Neural cell (in vitro differentiated cells): ENCODE measurements around the gene CDKL5. TPM values are rescaled to one million over a fixed set of nuclear protein-coding genes. Genes with fewer than 3 reads are reported as not detected.

Experiments
- H2AFZ ChIP-seq: fragments of 200-600, 300-800 bp; sonication (generic), shearing (Covaris generic); 2 replicates; pipeline ENCODE4 v1.6.0; 2014; ENCODE audit warnings: low read depth, mild to moderate bottlenecking, antibody characterized with exemption, low read length, moderate library complexity
- H3F3A ChIP-seq: fragments of 200-600 bp; shearing (Covaris generic); 2 replicates; pipeline ENCODE4 v1.6.1; 2016; ENCODE audit warnings: mild to moderate bottlenecking, moderate library complexity, mixed read lengths, antibody characterized with exemption, low read length; ENCODE audit not compliant: insufficient read depth, poor library complexity, severe bottlenecking
- H3K27ac ChIP-seq: fragments of 200-600, 300-800 bp; sonication (generic), shearing (Covaris generic); 2 replicates; pipeline ENCODE4 v1.5.1; 2014; ENCODE audit warnings: mild to moderate bottlenecking, low read length, moderate library complexity
- H3K27me3 ChIP-seq: fragments of 300-800, 200-600 bp; sonication (generic), shearing (Covaris generic); 2 replicates; pipeline ENCODE4 v1.6.0; 2014; ENCODE audit warnings: mild to moderate bottlenecking, low read depth, low read length, moderate library complexity; ENCODE audit not compliant: insufficient read depth
- H3K36me3 ChIP-seq: fragments of 300-800, 200-600 bp; sonication (generic), shearing (Covaris generic); 2 replicates; pipeline ENCODE4 v1.5.1; 2014; ENCODE audit warnings: mild to moderate bottlenecking, antibody characterized with exemption, low read length, moderate library complexity; ENCODE audit not compliant: insufficient read depth
- H3K4me2 ChIP-seq: fragments of 300-800, 200-600 bp; sonication (generic), shearing (Covaris generic); 2 replicates; pipeline ENCODE4 v1.6.0; 2014; ENCODE audit warnings: mild to moderate bottlenecking, low read length
- H3K4me3 ChIP-seq: fragments of 300-800, 200-600 bp; sonication (generic), shearing (Covaris generic); 2 replicates; pipeline ENCODE4 v1.5.1; 2014; ENCODE audit warnings: mild to moderate bottlenecking, low read length, moderate library complexity
- H3K79me2 ChIP-seq: fragments of 200-600 bp; shearing (Covaris generic); replicated peaks from 2 replicates; pipeline ENCODE4 v1.6.0; 2014; ENCODE audit warnings: mild to moderate bottlenecking, low read length, moderate library complexity; ENCODE audit not compliant: insufficient read depth
- H3K9ac ChIP-seq: fragments of 300-800, 200-600 bp; sonication (generic), shearing (Covaris generic); 2 replicates; pipeline ENCODE4 v1.6.1; 2016; ENCODE audit warnings: mild to moderate bottlenecking, low read length, mixed read lengths
- H3K9me2 ChIP-seq: fragments of 200-600 bp; shearing (Covaris generic); 2 replicates; pipeline ENCODE4 v1.6.1; 2016; ENCODE audit warnings: mild to moderate bottlenecking, low read length, mixed read lengths; ENCODE audit not compliant: insufficient read depth
- H3K9me3 ChIP-seq: fragments of 200-600, 300-800 bp; sonication (generic), shearing (Covaris generic); 2 replicates; pipeline ENCODE4 v1.6.1; 2016; ENCODE audit warnings: mild to moderate bottlenecking, mixed run types, low read length, moderate library complexity, mixed read lengths
- H4K20me1 ChIP-seq: fragments of 200-600 bp; shearing (Covaris generic); 2 replicates; pipeline ENCODE4 v1.6.1; 2016; ENCODE audit warnings: mild to moderate bottlenecking, mixed run types; ENCODE audit not compliant: insufficient read depth
- EP300 ChIP-seq: fragments of 450-650 bp; conservative IDR thresholded peaks from 2 replicates; pipeline ENCODE4 v1.6.1; 2014; ENCODE audit warnings: antibody characterized with exemption, mild to moderate bottlenecking, moderate library complexity; ENCODE audit not compliant: poor library complexity, severe bottlenecking
- EZH2 ChIP-seq: fragments of 200-600, 300-800 bp; shearing (Covaris generic), sonication (generic); IDR thresholded peaks from 2 replicates; pipeline ENCODE4 v1.6.1; 2014; ENCODE audit warnings: antibody characterized with exemption, low read length, borderline replicate concordance, mild to moderate bottlenecking; ENCODE audit not compliant: insufficient read depth, poor library complexity, severe bottlenecking
- MXI1 ChIP-seq: fragments of 450-650 bp; conservative IDR thresholded peaks from 2 replicates; pipeline ENCODE4 v1.6.1; 2014; ENCODE audit warnings: antibody characterized with exemption, mild to moderate bottlenecking; ENCODE audit not compliant: poor library complexity, severe bottlenecking
- POLR2AphosphoS5 ChIP-seq: IDR thresholded peaks from 2 replicates; pipeline ENCODE4 v1.6.1; 2012
- RAD21 ChIP-seq: fragments of 450-650 bp; conservative IDR thresholded peaks from 2 replicates; pipeline ENCODE4 v1.6.1; 2014; ENCODE audit warnings: antibody characterized with exemption, mild to moderate bottlenecking, moderate library complexity
- REST ChIP-seq: IDR thresholded peaks from 2 replicates; pipeline ENCODE4 v1.6.1; 2012; ENCODE audit warnings: borderline replicate concordance
- SMC3 ChIP-seq: fragments of 450-650 bp; conservative IDR thresholded peaks from 2 replicates; pipeline ENCODE4 v1.6.1; 2014; ENCODE audit warnings: antibody characterized with exemption, mild to moderate bottlenecking, moderate library complexity; ENCODE audit not compliant: poor library complexity
- TAF1 ChIP-seq: IDR thresholded peaks from 2 replicates; pipeline ENCODE4 v1.6.1; 2012; ENCODE audit warnings: low read depth
- polyA plus RNA-seq: library from polyadenylated mRNA; depleted of rRNA; stranded (reverse); fragments of >200 nt; gene quantifications from 2 replicates; pipeline ENCODE4 v1.2.3, GENCODE V29; 2014
- TF ChIP-seq, protein P1 (sequence below): fragments of 450-650 bp; IDR thresholded peaks from 2 replicates; pipeline ENCODE4 v1.5.1; 2014; ENCODE audit warnings: antibody characterized with exemption, mild to moderate bottlenecking, moderate library complexity; ENCODE audit not compliant: poor library complexity, severe bottlenecking

CDKL5 gene
- polyA plus RNA-seq, 1 donor from 2014 or later = 5.3 TPM

DNA sequence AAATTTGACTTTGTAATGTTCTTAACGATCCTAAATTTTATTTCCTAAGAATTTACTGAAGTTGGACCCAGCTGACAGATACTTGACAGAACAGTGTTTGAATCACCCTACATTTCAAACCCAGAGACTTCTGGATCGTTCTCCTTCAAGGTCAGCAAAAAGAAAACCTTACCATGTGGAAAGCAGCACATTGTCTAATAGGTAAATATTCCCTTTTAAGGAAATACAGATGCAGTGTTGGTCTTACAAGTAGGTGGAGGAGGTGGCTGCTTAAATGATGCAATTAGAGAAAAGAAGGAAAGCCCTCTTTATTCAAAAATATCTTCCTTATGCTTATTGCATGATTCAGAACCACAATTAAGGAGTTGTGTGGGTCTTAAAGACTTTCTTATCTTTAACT is 173.0 kb downstream of the CDKL5 start:
- Histone ChIP-seq H3K9ac (no peak overlapping the region), H3K27ac (no peak overlapping the region), H2AFZ (no peak overlapping the region), H3K27me3 (no peaks in the 10 kb centered on the region), H3F3A (no peaks in the 10 kb centered on the region), H3K4me2 (no peak overlapping the region), H3K4me3 (no peak overlapping the region), H3K9me3 (no peaks in the 10 kb centered on the region), H4K20me1 (no peaks in the 10 kb centered on the region), H3K79me2 (no peaks in the 10 kb centered on the region), H3K9me2 (no peaks in the 10 kb centered on the region), H3K36me3 (no peaks in the 10 kb centered on the region)
- no peak for TF ChIP-seq SMC3

- Histone ChIP-seq H3K79me2 (no peaks in the 10 kb centered on the region), H3K4me3 (no peak overlapping the region), H3K27me3 (no peaks in the 10 kb centered on the region), H3K9me2 (no peaks in the 10 kb centered on the region), H4K20me1 (no peaks in the 10 kb centered on the region), H3F3A (no peaks in the 10 kb centered on the region), H3K4me2 (no peak overlapping the region), H2AFZ (no peak overlapping the region), H3K36me3 (no peaks in the 10 kb centered on the region), H3K9me3 (no peaks in the 10 kb centered on the region), H3K27ac (no peak overlapping the region), H3K9ac (no peak overlapping the region)
- TF ChIP-seq TAF1 (no peak), MXI1 (no peak), POLR2AphosphoS5 (no peak), EP300 (no peak), EZH2 (no peak), SMC3 (no peak), RAD21 (no peak), REST (no peak)
- TF ChIP-seq, protein P1, sequence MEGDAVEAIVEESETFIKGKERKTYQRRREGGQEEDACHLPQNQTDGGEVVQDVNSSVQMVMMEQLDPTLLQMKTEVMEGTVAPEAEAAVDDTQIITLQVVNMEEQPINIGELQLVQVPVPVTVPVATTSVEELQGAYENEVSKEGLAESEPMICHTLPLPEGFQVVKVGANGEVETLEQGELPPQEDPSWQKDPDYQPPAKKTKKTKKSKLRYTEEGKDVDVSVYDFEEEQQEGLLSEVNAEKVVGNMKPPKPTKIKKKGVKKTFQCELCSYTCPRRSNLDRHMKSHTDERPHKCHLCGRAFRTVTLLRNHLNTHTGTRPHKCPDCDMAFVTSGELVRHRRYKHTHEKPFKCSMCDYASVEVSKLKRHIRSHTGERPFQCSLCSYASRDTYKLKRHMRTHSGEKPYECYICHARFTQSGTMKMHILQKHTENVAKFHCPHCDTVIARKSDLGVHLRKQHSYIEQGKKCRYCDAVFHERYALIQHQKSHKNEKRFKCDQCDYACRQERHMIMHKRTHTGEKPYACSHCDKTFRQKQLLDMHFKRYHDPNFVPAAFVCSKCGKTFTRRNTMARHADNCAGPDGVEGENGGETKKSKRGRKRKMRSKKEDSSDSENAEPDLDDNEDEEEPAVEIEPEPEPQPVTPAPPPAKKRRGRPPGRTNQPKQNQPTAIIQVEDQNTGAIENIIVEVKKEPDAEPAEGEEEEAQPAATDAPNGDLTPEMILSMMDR = no peak
Observed at GRCh38 chrX:18607966-18608365, 182.6 kb downstream of the CDKL5 start.
